Activated T-cell treated with anti-CD3 and anti-CD28 coated beads for 24 hours (primary cell): Measurements from ENCODE around the gene EHD1.

ENCODE experiments used
- DNase-seq: peaks from one replicate; pipeline ENCODE4 v3.0.0-alpha.2; 2020; ENCODE audit warnings: low read depth

The EHD1 gene

DNA sequence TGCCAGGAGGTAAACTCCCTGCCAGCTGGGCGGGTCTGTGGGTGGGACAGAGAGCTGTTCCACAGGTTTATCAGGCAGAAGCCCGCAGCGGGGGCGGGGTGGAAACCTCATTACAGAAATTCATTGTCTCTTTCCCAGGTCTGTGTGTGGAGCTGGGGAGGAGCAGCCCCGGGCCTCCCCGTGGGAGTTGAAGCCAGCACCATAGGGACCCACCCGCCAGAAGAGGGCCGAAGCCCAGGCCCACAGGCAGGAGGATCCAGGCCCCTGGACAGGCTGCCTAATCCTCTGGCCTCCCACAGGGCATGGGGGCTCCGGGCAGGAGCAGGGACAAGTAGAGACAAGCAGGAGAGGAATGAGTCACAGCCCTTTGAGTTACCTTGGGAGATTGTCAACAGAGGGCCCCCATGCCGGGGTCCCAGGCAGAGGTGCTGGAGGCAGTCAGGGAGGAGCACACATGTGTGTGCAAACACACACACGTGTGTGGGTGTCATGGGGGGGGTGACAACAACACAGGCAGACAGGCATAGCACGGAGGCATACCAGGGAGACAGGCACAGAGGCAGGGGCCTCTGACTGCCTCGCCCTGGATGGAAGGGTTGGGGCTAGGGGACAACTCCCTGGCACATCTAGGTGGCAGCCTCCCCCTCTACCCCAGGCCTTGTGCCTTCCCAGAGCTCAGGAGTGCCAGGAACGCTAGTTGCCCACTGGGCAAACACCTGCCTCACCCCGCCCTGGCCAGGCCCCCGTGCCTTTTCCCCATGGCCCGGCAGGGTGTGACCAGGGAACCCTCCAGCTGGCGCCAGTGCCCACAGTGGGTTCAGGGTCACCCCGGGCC lies 35.4 kb downstream of the EHD1 start:
- no peak for DNase-seq

DNA sequence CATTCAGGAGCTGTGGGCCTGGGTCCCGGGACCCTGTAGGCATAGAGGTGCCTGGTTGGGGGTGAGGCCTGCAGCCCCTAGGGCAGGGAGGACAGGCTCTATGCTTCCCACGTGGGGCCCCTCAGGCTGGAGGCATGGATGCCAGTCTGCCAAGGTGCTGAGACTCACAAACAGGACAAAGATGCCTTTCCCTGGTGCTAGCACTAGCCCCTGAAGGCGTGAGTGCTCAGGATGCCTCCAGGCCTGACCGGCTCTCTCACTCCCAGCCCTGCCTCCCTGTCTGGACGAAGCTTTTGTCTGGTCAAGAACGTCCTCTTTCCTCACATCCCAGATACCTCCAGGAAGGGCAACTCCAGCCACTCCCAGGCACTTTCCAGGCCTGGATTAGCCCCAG lies 36.1 kb downstream of the EHD1 start:
- DNase-seq, result no peak

- no peak for DNase-seq
Measured at GRCh38 chr11:64841592-64842365, 36.6 kb downstream of the EHD1 start.

DNA sequence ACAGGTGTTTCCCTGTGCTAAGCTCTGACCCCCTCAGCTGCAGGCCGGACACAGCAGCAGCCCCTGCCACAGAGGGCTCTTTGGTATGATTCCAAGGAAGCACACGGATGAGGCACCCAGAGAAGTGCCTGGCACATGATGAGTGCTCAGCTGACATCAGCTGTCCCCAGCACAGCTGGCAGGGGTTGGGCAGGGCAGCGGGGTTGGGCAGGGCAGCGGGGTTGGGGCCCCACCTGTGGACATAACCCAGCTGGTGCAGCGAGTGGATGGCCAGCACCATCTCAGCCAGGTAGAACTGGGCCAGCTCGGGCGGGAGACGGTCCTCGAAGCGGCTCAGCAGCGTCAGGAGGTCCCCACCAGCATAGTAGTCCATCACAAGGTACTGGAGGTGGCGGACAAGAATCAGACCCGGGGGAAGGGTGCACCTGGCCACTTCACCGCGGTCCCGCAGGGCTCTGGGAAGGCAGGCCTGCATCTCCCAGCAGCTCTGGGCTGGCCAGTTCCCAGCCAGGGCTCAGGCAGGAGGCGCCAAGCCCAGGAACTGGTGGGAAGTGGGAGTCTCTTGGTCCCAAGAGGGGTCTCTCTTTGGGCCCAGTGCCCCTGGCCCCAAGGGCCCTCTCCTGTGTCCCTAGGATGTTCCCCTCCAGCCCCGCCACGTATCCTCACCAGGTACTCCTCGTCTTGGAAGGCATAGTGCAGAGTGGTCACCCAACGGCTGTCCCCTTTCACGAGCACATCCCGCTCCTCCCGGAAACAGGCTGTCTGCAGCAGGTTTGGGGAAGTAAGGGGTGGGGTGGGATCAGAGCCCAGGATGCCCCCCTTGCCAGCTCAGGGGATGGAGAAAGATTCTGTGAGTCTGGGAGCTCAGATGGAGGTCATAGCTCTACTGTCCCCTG lies 38.3 kb downstream of the EHD1 start:
- no peak for DNase-seq

DNA sequence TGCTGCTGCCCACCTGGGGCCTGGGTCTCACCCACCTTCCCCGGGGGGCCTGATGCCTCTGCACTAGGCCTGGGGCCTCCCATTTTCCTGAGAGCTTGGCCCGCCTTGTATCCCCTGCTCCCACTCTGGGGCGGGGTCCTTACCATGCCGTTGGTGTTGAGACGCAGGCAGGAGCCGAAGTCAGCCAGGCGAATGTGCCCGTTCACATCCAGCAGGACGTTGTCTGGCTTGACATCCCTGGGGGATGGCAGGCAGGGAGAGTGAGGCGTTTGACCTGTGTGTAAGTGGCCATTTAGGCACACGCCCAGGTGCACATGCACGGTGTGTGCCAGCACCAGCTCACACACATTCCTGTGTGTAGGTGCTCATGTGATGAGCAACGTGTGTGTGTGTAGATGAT lies 39.1 kb downstream of the EHD1 start:
- no peak for DNase-seq

- DNase-seq, result no peak
Measured at GRCh38 chr11:64838600-64839334, 39.7 kb downstream of the EHD1 start.

- DNase-seq, result no peak
Measured at GRCh38 chr11:64837887-64838351, 40.5 kb downstream of the EHD1 start.

DNA sequence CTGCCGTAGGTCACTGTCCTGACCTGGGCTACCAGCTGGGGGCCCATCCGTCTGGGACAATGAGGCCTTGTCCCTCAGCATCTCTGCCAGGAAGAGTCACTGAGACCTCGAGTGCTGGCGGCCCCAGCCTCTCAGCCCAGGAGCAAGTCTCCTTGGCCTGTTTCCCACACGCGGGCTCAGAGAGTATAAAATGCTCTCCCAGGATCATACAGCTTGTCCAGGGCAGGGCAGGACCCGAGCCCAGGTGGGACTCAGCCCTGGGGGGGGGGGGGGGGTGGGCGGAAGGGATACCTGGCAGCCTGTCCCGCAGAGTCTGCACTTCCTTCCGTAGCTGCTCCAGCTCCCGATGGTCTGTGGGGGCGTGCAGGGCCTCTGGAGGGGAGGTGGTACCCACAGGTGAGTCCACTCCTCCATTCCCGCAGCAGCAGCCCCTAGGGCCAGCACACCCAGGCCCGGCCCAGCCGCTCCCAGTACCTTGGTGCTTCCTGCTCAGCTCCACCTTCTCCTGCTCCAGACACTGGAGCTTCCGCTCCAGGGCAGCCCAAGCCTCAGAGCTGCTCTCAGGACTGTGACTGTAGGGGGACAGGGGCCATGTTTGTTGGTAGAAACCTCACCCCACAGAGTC lies 41.9 kb downstream of the EHD1 start:
- no peak for DNase-seq

- no peak for DNase-seq
Measured at GRCh38 chr11:64835616-64836447, 42.6 kb downstream of the EHD1 start.

GRCh38 chr11:64834723-64835615 lies 43.5 kb downstream of the EHD1 start:
- no peak for DNase-seq

GRCh38 chr11:64834031-64834722 lies 44.2 kb downstream of the EHD1 start:
- no peak for DNase-seq

DNA sequence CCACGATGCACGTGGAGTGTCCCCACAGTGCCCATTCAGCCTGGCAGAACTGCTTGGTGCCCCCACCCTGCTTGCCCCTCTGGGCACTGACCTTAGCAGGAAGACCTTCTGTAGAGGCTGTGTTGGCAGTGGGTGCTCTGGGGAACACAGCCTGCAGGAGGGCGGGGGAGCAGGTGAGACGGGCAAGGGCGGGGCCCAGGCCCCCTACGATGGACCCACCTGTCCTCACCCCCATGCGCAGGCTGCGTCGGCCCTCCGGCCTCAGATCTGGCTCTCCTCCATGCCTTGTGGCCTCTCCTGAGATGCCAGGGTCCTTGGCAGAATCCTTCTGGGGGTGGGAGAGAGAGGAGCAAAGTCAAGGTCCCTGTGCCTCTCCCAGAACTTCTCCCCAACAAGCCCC lies 44.9 kb downstream of the EHD1 start:
- DNase-seq, result no peak

GRCh38 chr11:64833198-64833502 lies 45.3 kb downstream of the EHD1 start:
- DNase-seq, result no peak

DNA sequence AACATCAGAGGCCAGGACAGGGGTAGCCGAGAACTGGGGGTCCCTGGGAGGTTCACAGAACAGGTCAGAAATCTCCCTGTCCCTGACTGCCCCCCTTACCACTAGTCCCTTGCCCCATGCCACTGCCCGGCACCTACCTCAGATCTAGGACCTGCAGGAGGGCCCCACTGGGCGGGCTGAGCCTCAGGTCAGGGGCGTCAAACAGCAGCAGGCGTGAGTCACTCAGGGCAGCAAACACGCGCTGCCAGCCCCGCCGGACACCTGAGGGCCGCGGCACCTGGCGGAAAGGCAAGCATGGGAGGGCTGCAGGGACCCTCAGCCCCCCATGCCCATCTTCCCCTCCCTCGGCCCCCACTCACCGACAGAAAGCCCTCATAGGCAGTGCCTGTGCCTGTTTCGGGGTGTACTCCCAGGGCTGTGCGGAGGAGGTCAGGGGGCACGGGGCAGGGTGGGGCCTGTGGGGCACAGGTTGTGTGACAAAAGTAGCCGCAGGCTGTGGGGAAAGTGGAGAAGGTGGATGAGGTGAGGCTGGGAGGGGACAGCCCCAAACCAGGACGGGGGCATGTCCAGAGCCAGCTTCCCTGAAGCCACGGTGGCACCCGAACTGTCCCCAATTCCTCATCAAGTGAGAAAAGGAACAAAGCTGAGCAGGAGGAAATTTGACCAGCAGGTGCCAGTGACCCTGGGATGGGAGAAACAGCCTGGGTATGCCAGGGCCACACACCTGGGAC lies 45.8 kb downstream of the EHD1 start:
- DNase-seq, result no peak

DNA sequence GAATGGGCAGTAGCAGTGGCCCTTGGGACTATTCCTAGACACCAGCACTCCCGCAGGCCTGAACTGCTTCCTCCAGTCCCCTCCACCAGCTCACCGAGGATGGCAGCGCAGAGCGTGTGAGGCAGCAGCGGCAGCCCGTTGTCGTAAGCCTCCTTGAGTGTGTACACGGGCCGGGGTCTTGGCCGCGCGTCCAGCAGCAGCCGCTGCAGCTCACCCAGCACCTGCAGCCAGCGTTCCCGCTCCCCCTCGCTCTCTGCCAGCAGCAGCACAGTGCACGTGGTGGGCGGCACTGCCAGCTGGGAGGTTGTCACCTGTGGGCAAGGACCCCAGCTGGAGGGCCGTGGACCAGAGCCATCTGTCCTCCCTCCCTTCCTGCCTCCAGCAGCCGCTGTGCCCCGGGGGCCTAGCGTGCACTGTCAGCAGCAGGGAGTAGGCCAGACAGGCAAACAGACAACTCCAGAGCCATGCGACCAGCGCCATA lies 47.0 kb downstream of the EHD1 start:
- DNase-seq, result no peak

- DNase-seq, result no peak
Measured at GRCh38 chr11:64829536-64830251, 48.7 kb downstream of the EHD1 start.

DNA sequence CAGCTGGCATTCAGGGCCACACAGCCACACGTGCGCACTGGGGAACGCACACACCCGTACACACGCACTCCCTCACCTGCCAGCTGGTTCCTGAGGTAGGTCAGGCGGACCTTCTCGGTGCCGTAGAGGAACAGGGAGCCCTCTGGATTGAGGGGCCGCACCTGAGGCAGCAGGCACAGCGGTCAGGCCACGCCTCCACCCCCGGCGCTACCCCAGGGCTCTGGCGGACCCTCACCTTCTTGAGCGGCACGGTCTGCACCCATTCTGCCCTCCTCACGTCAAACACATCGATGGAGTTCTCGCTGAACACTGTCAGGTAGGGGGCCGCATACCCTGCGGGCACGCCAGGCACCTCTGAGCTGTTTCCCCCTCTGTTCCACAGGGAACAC lies 51.0 kb downstream of the EHD1 start:
- DNase-seq, result no peak
